Psoas muscle (tissue), 8 donors: ENCODE results near the gene IDUA. TPM values are rescaled to one million over a fixed set of nuclear protein-coding genes. Genes with fewer than 3 reads are reported as not detected.
A peak's percentile ranks its signal among the peaks of the same experiment; 100 is the strongest.

Experiments used
- ATAC-seq, 4 donors: fragments of 200-7000 bp; cut with Tn5 transposase; one replicate each; pipeline ENCODE4 v1.9.1; 2020; ENCODE audit warnings: moderate library complexity in 3 of 4, mild to moderate bottlenecking in 2 of 4
- DNase-seq, 2 donors: peaks; one replicate each; pipeline ENCODE4 v3.0.0-alpha.2; 2020
- H3K27ac ChIP-seq: fragments of 200-600 bp; one replicate; pipeline ENCODE4 v1.8.0; 2022
- H3K27me3 ChIP-seq, 3 donors: fragments of 200-600 bp in 1 of 3; one replicate each; pipeline versions ENCODE4 v1.6.1 to v1.8.0; 2013 to 2022; ENCODE audit warnings: low read length in 2 of 3, mild to moderate bottlenecking in 2 of 3, moderate library complexity in 1 of 3; ENCODE audit not compliant: insufficient read depth in 3 of 3
- H3K36me3 ChIP-seq, 2 donors: fragments of 200-600 bp in 1 of 2; one replicate each; pipeline versions ENCODE4 v1.6.1 to v1.8.0; 2013 to 2022; ENCODE audit warnings: low read depth in 1 of 2, mild to moderate bottlenecking in 1 of 2, moderate library complexity in 1 of 2; ENCODE audit not compliant: insufficient read depth in 1 of 2
- H3K4me1 ChIP-seq: fragments of 200-600 bp; one replicate; pipeline ENCODE4 v1.8.0; 2022
- H3K4me3 ChIP-seq: fragments of 200-600 bp; one replicate; pipeline ENCODE4 v1.8.0; 2022; ENCODE audit warnings: mild to moderate bottlenecking
- H3K9me3 ChIP-seq: fragments of 200-600 bp; one replicate; pipeline ENCODE4 v1.8.0; 2022
- CTCF ChIP-seq: fragments of 200-600 bp; IDR thresholded peaks from one replicate; pipeline ENCODE4 v1.8.0; 2022; ENCODE audit warnings: antibody characterized with exemption
- WGBS, 3 donors: extraction: QIAGEN DNeasy Blood & Tissue Kit; methylation state at CpG; one replicate each; pipeline versions ENCODE4 v1.1.6 to v1.1.7; 2013; 5-methylcytosine and 5-hydroxymethylcytosine counted together
- intact Hi-C, 2 donors: fragments of 100-400 bp; cut with DNase I; formaldehyde crosslinking; loops; one replicate each; pipeline versions ENCODE4 v1.11.0 to v1.14.2; 2022
- polyA plus RNA-seq, 3 donors: library from polyadenylated mRNA; stranded (reverse); fragments of 200-250 nt; gene quantifications; one replicate each; pipeline ENCODE4 v1.2.3, GENCODE V29; 2013
- total RNA-seq, 4 donors: library from RNA; stranded (reverse); fragmentation: NEBNext Ultra II Directional in 2 of 4; extraction: Animal tissue kit (Norgen Biotek cat#: 25700) in 2 of 4; gene quantifications; one replicate each; pipeline versions ENCODE4 v1.2.1 to v1.2.4, GENCODE V29; 2021 to 2023
- donor health status: healthy with polysubstance abuse.
- donor health status: DM: no; HTN: no; CAD: no; lungs with moderate emphysema.
- donor health status: Bipolar disorder and iron deficiency.
- donor health status: healthy.
- donor health status: DM: yes; HTN: yes; CAD: no.
- donor health status: DM: no; HTN: no; CAD: no.
- donor health status: DM: no; HTN: no; CAD: no.
- donor health status: DM: yes; HTN: yes; CAD: no.

Gene IDUA
- total and polyA plus RNA-seq, 7 donors: 1.3 to 6.0 (median 5.1) TPM

DNA sequence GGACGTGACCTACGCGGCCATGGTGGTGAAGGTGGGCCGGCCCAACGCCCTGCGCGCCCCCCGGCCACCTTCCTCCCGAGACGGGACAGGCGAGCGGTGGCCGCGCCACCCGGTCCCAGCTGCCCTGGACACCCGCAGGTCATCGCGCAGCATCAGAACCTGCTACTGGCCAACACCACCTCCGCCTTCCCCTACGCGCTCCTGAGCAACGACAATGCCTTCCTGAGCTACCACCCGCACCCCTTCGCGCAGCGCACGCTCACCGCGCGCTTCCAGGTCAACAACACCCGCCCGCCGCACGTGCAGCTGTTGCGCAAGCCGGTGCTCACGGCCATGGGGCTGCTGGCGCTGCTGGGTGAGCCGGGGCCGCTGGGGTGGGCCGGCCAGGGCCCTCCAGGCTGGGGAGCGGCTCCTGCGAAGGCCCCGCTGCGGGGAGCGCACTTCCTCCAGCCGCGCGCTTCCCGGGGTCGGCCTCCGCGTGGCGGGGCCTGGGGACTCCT, 15.3 kb downstream of the IDUA start:
- peak in 3 of 4 donors; percentile 12 to 49 (median 25) for ATAC-seq
- peak; percentile 64 to 72 for DNase-seq
- no peaks in the 10 kb centered on the region for H3K9me3 ChIP-seq
- no peaks in the 10 kb centered on the region for H3K36me3 ChIP-seq
- H3K4me1 ChIP-seq: peaks cover 11% of the 10 kb centered on the region
- no peak overlapping the region for H3K27ac ChIP-seq
- WGBS, 3 donors: 1 to 3% (median 3%) methylated on average over 41 to 54 of the region's 54 CpGs
- TF ChIP-seq CTCF: no peak
- peak overlapping the region; percentile 38 for H3K4me3 ChIP-seq
- intact Hi-C loops: no loop called here
- H3K27me3 ChIP-seq: peaks cover 0 to 99% (median 49%) of the 10 kb centered on the region in 3 donors

DNA sequence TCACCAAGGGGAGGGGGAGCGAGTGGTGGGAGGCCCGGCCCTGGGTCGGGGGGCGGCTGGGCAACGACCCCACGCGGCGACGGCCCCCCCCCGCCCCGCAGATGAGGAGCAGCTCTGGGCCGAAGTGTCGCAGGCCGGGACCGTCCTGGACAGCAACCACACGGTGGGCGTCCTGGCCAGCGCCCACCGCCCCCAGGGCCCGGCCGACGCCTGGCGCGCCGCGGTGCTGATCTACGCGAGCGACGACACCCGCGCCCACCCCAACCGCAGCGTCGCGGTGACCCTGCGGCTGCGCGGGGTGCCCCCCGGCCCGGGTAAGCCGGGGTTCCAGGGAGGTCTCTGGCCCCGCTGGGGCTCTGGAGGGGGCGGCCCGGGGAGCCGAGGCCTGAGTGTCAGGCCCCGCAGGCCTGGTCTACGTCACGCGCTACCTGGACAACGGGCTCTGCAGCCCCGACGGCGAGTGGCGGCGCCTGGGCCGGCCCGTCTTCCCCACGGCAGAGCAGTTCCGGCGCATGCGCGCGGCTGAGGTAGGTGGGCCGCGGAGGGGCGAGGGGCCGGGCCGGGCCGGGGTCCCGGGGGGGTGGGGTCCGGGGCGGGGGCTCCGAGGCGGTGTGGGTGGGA, 15.9 kb downstream of the IDUA start:
- DNase-seq (no peak), ATAC-seq (no peak)
- H3K4me3 ChIP-seq: peak overlapping the region; percentile 38
- peaks cover 0 to 97% (median 46%) of the 10 kb centered on the region in 3 donors for H3K27me3 ChIP-seq
- no peaks in the 10 kb centered on the region for H3K9me3 ChIP-seq
- 3 to 4% (median 3%) methylated on average over 41 to 75 of the region's 75 CpGs for WGBS, 3 donors
- TF ChIP-seq CTCF: no peak
- peaks cover 8% of the 10 kb centered on the region for H3K4me1 ChIP-seq
- no peaks in the 10 kb centered on the region for H3K36me3 ChIP-seq
- intact Hi-C loops: no loop called here
- H3K27ac ChIP-seq: no peak overlapping the region

DNA sequence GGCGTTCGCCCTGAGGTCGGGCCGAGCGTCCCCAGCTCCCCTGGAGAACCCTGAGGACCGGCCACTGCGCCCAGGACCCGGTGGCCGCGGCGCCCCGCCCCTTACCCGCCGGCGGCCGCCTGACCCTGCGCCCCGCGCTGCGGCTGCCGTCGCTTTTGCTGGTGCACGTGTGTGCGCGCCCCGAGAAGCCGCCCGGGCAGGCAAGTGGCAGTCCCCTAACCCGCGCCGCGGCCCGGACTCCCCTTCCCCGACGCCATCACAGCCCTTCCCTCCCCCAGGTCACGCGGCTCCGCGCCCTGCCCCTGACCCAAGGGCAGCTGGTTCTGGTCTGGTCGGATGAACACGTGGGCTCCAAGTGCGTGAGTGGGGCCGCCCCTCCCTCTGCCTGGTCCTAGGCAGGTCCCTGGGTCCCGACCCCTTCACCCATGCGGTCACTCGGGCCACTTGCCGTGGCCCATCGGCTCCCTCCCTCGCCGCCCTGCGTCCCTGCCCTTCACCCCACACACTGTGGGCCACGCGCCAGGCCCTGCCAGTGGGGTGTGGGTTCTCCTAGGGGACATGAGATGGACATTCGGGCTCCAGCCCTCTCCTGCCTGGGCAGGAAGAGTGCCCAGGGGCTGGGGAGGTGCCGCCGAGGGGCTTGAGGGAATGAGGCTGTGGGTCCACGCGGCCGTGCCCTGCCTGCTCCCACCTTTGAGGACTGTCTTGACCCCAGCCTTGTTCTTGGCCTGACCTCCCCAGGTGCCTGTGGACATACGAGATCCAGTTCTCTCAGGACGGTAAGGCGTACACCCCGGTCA, 16.6 kb downstream of the IDUA start:
- WGBS, 3 donors: 23 to 45% (median 35%) methylated on average over 24 to 63 of the region's 63 CpGs
- no peaks in the 10 kb centered on the region for H3K9me3 ChIP-seq
- H3K4me1 ChIP-seq: peaks cover 7% of the 10 kb centered on the region
- intact Hi-C loops: no loop called here
- no peak overlapping the region for H3K27ac ChIP-seq
- TF ChIP-seq CTCF: no peak
- peaks cover 0 to 90% (median 42%) of the 10 kb centered on the region in 3 donors for H3K27me3 ChIP-seq
- H3K36me3 ChIP-seq: no peaks in the 10 kb centered on the region
- ATAC-seq (no peak), DNase-seq (no peak)
- H3K4me3 ChIP-seq: no peak overlapping the region

- no peak for TF ChIP-seq CTCF
Measured at GRCh38 chr4:1004071-1004418, 17.2 kb downstream of the IDUA start.

More at GRCh38 chr4:1004071-1004418, 17.2 kb downstream of the IDUA start:
- ATAC-seq (no peak), DNase-seq (no peak)
- Histone ChIP-seq H3K4me3 (no peak overlapping the region), H3K27ac (no peak overlapping the region), H3K36me3 (no peaks in the 10 kb centered on the region), H3K27me3 (peaks cover 0 to 84% (median 40%) of the 10 kb centered on the region in 3 donors), H3K9me3 (no peaks in the 10 kb centered on the region), H3K4me1 (peaks cover 11% of the 10 kb centered on the region)
- intact Hi-C loops: no loop called here
- 83 to 87% (median 85%) methylated on average over 12 to 13 of the region's 13 CpGs for WGBS, 3 donors
